GM12892 (cell line): ENCODE results near the gene TMEM151A.
"Not testable (repeated sequence)": the region's sequence is repeated elsewhere in the genome, so short reads cannot be mapped to it uniquely, and the experiment has no call there.

ENCODE experiments used
- POLR2A ChIP-seq: IDR thresholded peaks from 2 replicates; pipeline ENCODE4 v1.6.1; 2011; ENCODE audit warnings: low read depth, low read length, control low read depth
- TAF1 ChIP-seq: IDR thresholded peaks from 2 replicates; pipeline ENCODE4 v1.6.1; 2011; ENCODE audit warnings: low read depth, mild to moderate bottlenecking, control low read depth, low read length, borderline replicate concordance

GRCh38 chr11:66310803-66311440, 19.2 kb downstream of the TMEM151A start:
- TF ChIP-seq TAF1, POLR2A: not testable (repeated sequence)
